HG03159 (cell line): Measurements from ENCODE around the gene SPATS2.
A peak's percentile ranks its signal among the peaks of the same experiment; 100 is the strongest.
"Not testable (repeated sequence)": the region's sequence is repeated elsewhere in the genome, so short reads cannot be mapped to it uniquely, and the experiment has no call there.

Experiments
- ATAC-seq: cut with Tn5 transposase; IDR thresholded peaks from one replicate; pipeline ENCODE4 v1.9.1; 2021; ENCODE audit warnings: mild to moderate bottlenecking, moderate library complexity; ENCODE audit not compliant: unreplicated experiment

SPATS2 gene

DNA sequence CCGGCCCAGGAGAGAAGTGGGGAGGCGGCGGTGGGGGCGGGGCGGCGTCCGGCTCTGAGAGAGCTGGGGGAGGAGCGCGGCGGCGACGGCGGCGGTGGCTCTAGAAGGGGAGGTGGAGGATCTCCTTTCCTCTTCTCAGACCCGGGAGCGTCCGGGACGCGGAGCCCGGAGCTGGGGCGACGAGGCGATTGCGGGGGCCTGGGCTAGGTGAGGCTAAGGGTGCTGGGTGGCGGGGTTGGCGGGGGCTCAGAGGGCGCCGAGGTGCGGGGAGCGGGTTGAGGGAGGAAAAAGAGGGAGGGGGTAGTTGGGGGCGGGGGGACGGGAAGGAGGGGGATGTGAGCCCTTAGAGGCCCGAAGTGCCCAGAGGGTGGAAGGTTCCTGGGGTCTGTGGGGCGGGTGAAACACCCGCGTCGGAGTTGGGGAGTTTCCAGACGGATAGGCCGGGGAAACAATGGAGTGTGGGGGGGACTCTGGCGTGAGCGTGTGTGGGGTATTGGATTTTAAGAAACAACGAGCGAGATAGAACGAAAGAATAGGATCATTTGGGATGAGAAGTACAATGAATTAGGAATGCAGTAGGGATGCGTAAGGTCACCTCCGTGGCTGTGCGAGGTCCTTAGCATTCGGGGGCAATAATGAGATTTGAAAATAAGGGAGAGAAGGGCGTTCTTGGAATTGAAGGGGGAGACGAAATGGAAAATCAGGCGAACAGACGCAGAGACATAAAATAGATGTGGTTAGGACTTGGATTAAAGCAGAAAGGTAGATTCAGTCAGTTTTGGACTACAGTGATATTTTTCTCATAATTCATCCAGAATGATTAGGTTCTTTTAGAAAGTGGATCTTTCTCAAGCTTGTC, at the start of gene SPATS2:
Gene SPATS2, plus strand, starts transcription at position 82 of the 859 bp plus-strand sequence. CDS start 93,551 bp downstream, outside the sequence.
- ATAC-seq = no peak

DNA sequence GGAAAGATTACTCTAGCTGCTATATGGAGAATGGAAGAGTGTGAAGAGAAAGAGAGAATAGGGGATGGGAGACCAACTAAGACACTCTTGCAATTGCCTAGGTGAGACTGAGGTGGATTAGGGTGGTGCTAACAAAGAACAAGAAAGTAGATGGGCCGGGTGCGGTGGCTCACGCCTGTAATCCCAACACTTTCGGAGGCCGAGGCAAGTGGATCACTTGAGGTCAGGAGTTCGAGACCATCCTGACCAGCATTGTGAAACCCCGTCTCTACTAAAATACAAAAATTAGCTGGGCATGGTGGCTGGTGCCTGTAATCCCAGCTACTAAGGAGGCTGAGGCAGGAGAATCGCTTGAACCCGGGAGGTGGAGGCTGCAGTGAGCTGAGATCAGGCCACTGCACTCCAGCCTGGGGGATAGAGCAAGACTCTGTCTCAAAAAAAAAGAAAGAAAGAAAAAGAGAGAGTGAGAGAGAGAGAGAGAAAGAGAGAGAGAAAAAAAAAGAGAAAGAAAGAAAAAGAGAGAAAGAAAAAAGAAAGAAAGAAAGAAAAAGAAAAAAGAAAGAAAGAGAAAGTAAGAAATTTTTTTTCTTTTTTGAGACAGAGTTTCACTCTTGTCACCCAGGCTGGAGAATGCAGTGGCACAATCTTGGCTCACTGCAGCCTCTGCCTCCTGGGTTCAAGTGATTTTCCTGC, 46.7 kb upstream of the SPATS2 start:
- ATAC-seq = not testable (repeated sequence)

DNA sequence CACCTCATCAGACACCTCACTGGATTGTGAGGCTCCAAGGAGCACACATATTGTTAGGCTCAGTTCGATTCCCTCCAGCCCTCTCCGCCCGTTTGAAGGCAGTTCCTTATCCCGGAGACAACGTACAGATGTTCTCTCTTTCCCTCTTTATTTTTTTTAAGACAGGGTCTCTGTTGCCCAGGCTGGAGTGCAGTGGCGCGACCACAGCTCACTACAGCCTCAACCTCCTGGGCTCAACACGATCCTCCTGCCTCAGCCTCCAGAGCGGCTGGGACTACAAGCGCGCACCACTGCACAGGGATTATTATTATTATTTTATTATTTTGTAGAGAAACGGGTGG, 44.9 kb upstream of the SPATS2 start:
- no peak for ATAC-seq

DNA sequence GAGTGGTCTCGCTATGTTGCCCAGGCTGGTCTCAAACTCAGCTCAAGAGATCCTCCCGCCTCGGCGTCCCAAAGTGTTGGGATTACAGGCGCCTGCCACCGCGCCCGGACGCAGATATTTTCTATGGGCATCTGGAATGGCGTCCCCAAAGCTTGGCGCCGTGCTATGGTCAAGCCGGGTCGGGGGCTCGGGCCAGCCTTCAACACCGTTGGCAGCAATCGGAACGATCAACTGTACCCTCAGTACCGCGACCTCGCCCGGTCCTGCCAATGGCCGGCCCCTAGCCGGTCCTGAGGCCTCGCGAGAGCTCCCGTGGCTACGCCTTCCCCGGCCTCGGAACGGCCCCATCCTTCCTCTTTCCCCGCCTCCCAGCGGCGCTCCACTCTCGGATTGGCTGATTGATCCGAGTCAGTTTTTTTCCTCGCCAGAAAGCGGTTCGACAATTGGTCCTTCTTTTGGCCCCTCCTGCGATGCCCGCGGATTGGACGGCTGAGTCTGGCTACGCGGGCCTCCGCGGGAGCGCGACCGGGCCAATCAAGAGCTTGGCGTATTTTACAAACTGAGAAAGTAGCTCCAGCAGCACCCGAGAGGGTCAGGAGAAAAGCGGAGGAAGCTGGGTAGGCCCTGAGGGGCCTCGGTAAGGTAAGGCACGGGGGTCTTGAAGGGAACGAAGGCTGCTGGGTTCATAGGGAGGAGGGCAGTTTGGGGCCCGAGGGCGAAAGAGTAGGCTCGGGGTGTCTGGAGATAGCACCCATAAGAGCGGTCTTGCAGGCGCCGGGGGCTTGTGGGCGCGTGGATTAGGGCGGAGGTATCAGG, 44.3 kb upstream of the SPATS2 start, which contains the start of gene TROAP:
Gene TROAP, plus strand, starts transcription at position 548 of the 816 bp plus-strand sequence. CDS start 354 bp downstream, outside the sequence.
- peak; percentile 94 for ATAC-seq

DNA sequence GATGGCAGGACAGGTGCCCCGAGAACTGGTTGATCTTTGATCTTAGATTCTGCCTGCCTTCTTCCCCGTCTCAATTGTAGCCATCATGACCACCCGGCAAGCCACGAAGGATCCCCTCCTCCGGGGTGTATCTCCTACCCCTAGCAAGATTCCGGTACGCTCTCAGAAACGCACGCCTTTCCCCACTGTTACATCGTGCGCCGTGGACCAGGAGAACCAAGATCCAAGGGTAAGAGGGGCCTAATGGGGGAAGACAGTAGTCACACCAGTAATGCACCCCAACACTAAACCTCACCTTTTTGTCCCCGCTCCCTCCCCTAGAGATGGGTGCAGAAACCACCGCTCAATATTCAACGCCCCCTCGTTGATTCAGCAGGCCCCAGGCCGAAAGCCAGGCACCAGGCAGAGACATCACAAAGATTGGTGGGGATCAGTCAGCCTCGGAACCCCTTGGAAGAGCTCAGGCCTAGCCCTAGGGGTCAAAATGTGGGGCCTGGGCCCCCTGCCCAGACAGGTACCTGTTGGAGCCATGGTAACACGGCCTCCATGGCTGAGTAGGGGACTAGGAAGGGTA, 43.7 kb upstream of the SPATS2 start:
- ATAC-seq = no peak

DNA sequence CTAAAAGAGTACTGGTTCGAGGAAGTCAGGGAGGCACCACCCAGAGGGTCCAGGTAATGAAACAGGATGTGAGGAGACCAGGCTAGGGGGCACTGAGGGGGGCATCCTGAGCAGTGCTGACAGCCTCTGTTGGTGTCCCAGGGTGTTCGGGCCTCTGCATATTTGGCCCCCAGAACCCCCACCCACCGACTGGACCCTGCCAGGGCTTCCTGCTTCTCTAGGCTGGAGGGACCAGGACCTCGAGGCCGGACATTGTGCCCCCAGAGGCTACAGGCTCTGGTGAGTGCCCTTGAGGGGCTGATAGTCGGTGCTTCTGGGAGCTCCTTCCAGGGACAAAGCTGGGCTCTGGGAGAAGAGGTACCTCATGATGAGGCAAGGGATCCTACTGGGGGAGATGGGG, 41.7 kb upstream of the SPATS2 start:
- no peak for ATAC-seq

DNA sequence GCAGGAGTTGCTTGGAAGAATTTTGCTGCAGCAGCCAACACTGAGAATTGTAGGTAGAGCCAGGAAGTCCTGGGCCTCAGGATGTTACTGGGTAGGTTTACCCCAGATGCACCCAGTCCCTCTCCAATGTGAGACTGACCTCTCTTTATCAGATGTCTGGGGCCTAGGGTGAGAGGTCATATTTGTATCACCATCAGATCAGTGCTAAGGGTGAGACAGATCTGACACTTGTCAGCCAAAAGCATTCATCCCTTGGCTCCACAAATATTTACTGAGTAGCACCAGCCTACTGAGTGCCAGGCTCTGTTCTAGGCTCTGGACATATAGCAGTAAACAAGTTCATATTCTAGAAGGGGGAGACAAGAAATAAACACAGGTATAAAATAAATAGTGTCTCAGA, 39.9 kb upstream of the SPATS2 start:
- no peak for ATAC-seq

DNA sequence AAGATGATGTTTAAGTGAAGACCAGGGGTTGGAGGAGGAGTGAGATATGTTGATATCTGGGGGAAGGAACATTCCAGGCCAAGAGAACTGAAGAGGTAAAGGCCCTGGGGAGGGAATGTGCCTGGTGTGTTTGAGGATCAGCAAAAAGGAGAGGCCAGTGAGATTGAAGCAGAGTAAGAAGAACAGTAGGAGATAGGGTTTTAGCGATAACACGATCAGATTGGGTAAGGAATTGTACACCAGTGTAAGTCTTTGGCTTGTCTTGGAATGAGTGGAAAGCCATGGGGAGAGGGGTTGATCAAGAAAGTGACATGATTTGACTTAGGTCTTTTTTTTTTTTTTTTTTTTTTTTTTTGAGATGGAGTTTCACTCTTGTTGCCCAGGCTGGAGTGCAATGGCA, 39.4 kb upstream of the SPATS2 start:
- no peak for ATAC-seq

DNA sequence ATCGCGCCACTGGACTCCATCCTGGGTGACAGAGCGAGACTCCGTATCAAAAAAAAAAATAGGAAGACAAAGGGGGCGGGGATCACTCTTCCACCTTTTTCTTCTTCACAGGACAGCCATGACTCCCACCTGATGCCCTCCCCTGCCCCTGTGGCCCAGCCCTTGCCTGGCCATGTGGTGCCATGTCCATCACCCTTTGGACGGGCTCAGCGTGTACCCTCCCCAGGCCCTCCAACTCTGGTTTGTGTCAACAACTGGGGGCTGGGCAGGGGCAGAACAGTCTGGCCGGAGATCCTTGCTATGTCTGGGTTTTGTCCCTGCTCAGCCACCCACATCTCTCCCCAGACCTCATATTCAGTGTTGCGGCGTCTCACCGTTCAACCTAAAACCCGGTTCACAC, 38.4 kb upstream of the SPATS2 start:
- ATAC-seq = no peak

DNA sequence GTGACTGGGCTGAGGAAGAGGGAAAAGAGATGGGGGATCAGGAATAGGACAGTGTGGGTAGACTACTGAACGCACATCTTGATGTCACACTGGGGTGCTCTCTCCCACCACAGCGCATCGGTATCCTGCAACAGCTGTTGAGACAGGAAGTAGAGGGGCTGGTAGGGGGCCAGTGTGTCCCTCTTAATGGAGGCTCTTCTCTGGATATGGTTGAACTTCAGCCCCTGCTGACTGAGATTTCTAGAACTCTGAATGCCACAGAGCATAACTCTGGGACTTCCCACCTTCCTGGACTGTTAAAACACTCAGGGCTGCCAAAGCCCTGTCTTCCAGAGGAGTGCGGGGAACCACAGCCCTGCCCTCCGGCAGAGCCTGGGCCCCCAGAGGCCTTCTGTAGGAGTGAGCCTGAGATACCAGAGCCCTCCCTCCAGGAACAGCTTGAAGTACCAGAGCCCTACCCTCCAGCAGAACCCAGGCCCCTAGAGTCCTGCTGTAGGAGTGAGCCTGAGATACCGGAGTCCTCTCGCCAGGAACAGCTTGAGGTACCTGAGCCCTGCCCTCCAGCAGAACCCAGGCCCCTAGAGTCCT, 37.1 kb upstream of the SPATS2 start:
- no peak for ATAC-seq

DNA sequence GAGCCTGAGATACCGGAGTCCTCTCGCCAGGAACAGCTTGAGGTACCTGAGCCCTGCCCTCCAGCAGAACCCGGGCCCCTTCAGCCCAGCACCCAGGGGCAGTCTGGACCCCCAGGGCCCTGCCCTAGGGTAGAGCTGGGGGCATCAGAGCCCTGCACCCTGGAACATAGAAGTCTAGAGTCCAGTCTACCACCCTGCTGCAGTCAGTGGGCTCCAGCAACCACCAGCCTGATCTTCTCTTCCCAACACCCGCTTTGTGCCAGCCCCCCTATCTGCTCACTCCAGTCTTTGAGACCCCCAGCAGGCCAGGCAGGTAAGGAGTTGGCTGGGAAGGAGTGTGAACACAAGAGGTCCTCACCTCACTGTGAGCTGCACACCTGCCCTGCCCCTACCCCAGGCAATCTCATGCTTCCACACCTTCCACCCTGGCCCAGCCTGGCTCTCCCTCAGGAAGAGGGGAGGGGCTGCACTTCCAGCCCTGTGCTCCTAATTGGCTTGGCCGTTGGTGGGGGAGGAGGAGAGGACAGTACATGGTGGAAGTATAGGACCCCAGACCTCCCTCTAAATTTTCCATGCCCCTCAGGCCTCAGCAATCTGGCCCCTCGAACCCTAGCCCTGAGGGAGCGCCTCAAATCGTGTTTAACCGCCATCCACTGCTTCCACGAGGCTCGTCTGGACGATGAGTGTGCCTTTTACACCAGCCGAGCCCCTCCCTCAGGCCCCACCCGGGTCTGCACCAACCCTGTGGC, 36.5 kb upstream of the SPATS2 start:
- no peak for ATAC-seq

DNA sequence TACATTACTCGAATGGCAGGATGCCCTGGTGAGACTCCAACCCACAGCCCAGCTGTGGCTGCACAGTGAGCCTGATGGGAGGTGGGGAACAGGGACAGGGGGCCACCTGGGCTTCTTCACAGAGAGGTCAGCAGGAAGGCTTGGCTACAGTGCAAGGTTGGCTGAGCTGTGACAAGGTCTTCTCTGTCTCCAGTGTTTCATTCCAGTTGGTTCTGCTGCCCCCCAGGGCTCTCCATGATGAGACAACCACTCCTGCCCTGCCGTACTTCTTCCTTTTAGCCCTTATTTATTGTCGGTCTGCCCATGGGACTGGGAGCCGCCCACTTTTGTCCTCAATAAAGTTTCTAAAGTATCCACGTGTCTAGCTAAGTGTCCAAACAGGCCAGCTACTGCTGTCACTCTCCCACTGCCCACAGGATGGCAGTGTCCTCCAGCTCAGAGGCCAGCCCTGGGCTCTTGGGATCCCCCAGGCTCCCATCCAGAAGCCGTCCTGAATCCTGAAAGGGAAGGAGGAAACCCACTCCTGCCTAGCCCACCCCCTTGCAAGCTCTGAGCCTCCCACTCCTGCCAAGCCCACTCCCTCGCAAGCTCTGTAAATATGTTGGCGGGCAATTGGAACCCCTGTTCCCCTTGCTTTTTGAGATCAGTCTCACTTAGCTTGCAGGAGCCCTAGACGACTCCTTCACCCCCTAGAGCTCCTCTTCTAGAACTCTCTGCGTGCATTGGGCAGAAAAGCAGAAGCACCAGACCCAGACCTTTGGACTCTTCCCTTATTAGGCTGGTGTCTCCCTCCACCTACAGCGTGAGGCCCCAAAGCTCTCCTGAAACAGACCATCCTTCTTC, 35.7 kb upstream of the SPATS2 start:
- ATAC-seq = no peak

DNA sequence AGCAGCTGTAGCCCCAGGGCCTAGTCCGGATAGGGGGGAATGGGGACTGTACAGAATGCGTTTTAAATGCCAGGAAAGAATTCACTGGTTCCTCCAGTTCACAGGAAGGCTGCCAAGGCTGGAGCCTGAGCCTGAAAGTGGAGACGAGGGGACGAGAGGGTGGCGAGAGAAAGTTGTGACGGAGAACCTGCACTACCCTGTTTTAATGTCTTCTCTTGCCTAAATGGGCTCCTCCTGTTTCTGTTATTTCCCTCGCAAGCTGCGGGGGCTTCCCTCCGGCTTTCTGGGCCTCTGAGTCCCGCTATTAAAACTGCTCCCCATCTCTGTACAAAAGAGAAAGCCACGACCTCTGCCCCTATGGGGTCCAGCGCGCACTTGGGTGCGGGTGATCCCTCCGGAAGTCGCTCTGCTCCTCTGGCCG, 34.8 kb upstream of the SPATS2 start:
- ATAC-seq = no peak

DNA sequence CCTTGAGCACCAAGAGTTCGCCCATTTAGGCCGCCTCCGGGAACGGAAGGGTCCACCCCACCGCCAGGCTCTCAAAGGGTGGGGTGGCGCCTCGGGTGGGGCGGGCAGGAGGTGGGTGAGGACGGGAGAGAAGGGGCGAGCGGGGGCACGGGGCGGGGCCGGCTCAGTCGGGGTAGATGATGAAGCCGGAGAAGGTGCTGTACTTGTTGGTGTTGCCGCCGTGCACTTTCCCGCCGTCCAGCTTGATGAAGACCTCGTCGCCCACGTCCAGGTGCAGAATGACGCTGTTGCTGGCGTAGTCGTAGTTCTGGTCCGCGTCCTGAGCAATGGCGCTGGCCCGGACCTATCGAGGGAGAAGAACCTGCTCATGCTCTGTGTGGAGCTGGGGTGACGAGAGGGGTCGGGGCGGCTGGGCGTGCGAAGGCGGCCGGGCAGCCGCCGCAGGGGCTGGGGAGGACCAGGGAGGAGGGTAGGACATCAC, 34.3 kb upstream of the SPATS2 start:
- no peak for ATAC-seq

DNA sequence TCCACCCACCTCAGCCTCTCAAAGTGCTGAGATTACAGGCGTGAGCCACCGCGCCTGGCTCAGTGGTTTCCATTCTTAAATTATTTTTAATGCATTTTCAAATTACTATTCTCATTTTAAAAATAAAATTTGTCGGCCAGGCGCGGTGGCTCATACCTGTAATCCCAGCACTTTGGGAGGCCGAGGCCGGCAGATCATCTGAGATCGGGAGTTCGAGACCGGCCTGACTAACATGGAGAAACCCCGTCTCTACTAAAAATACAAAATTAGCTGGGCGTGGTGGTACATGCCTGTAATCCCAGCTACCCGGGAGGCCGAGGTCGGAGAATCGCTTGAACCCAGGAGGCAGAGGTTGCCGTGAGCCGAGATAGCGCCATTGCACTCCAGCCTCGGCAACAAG, 33.5 kb upstream of the SPATS2 start:
- not testable (repeated sequence) for ATAC-seq

DNA sequence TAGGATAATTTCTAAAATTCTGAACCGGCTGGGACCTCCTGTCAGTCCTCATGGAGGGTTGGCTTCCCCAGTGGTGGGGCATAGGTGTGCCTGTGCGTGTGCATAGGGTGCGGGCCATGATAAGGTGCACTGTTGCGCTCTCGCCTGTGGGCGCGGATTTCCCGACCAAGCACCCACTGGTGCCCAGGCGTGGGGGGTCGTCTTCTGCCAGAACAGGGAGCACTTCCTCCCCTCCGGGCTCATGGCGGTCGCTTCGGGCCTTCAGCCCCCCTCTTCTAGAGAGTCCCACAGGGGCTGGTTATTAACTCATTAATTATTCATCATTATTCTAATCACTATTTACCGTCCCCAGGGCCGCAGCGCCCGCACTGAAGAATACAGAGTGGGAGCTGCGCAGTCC, 33.0 kb upstream of the SPATS2 start:
- no peak for ATAC-seq

DNA sequence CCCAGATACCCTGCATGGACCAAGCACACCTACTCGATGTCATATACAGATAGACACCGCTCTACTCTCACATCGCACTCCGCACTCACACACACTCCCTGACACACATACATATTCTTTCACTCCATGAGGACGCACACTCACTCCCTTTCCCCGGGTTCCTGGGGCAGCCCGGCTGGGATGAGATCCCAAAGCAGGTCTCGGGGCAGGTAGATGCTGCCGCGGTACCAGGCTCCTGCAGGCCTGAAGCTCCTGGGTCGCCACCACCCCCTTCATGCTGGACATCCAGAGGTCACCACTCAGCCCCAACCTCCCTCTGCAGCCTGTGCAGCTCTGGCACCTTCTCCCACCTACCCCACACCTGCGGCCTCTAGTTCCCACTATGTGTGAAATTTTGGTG, 32.6 kb upstream of the SPATS2 start:
- no peak for ATAC-seq

DNA sequence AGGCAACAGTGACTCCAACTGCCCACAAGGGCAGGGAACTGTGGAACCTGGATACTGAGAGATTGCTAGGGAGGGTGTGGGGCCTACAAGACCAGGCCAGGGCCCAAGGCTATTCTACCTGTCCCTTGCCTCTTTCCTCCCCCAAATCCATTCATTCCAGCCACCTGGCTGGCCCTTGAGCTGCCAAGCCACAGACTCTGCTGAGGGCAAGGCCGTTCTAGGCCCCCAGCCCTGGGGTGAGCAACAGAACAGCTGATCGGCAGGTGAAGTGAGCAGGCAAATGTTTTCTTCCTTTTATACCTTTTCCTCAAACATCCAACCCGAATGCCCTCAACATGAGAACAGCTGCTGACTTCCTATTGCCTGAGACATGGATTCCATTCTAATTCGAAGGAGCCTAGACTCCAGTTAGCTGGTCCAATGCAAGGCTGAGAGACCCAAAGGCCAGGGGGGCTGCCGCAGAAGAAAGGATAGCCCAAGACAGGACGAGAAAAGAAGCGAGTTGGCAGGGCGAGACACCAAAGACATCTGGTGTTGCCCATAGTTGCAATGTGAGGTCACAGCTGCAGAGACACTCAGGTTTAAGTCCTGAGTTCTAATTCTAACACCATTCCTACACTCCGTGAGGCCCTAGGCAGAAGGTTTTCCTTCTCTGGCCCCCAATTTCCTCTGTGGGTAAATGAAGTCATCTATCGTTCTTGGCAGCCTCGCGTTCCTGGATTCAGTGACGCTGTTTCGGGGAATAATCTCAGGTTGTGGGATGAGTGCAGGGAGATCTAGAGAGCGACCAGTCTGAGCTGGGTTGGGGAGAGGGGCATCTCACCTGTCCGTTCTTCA, 31.9 kb upstream of the SPATS2 start:
- no peak for ATAC-seq
